HCT116 (cell line): Measurements from ENCODE around the gene MNDA. TPM values are rescaled to one million over a fixed set of nuclear protein-coding genes. Genes with fewer than 3 reads are reported as not detected.

ENCODE experiments used
- ATAC-seq: fragments of 200-7000 bp; cut with Tn5 transposase; 2 replicates; pipeline ENCODE4 v1.9.1; 2020; ENCODE audit warnings: mild to moderate bottlenecking, moderate library complexity
- BruUV-seq: library from RNA; stranded (reverse); fragments of 400-500 nt; replicated peaks from 2 replicates; lab custom pipeline; 2021; lab: Mats Ljungman, UMichigan
- CTCF ChIA-PET: fragments of 300-600 bp; sonication (Branson Sonifier 250); formaldehyde crosslinking; loops from one replicate; lab custom pipeline; 2021; ENCODE audit warnings: antibody characterized with exemption; lab: Charles Lee
- POLR2A ChIA-PET: fragments of 300-600, 350-600 bp; sonication (Branson Sonifier 250); formaldehyde crosslinking; loops from one replicate; lab custom pipeline; 2021; ENCODE audit warnings: antibody characterized with exemption; lab: Charles Lee
- RAD21 ChIA-PET, 2 experiments: fragments of 300-600 bp; sonication (Branson Sonifier 250); formaldehyde crosslinking; loops; one replicate each; lab custom pipeline; 2023; ENCODE audit warnings: low total read pairs in 2 of 2; ENCODE audit not compliant: uncharacterized antibody in 2 of 2, unreplicated experiment in 2 of 2, low non-redundant PET in 1 of 2; lab: Charles Lee
- DNase-seq: peaks from one replicate; pipeline ENCODE4 v3.0.0-alpha.2; 2010; ENCODE audit warnings: low read depth, low spot score
- H2AFZ ChIP-seq: fragments of 200-600 bp; shearing (Covaris generic), sonication (generic); 2 replicates; pipeline ENCODE4 v1.6.1; 2017; ENCODE audit warnings: low read depth, mixed run types, mixed read lengths, antibody characterized with exemption, low read length; ENCODE audit not compliant: poor library complexity, severe bottlenecking
- H3K27ac ChIP-seq: 2 replicates; pipeline ENCODE4 v1.5.1; 2012; ENCODE audit warnings: low read depth, low read length
- H3K27me3 ChIP-seq: fragments of 200-600 bp; sonication (generic); 2 replicates; pipeline ENCODE4 v1.6.1; 2016; ENCODE audit warnings: mixed run types, low read length, mixed read lengths; ENCODE audit not compliant: insufficient read depth
- H3K36me3 ChIP-seq, 2 experiments: fragments of 200-500 bp in 1 of 2; fragments of 200-600 bp in 1 of 2; sonication (Bioruptor generic) in 1 of 2; sonication (generic) in 1 of 2; 2 replicates each; pipeline versions ENCODE4 v1.5.1 to v1.6.1; 2014 to 2016; ENCODE audit warnings: low read length in 2 of 2, inconsistent platforms in 1 of 2, mixed read lengths in 1 of 2, mixed run types in 1 of 2; ENCODE audit not compliant: insufficient read depth in 2 of 2, control insufficient read depth in 1 of 2
- H3K4me1 ChIP-seq, 2 experiments: fragments of 200-600 bp in 1 of 2; sonication (generic) in 1 of 2; 2 replicates each; pipeline versions ENCODE4 v1.5.1 to v1.6.1; 2012 to 2017; ENCODE audit warnings: low read length in 2 of 2, inconsistent platforms in 1 of 2, mild to moderate bottlenecking in 1 of 2, mixed read lengths in 1 of 2, mixed run types in 1 of 2, moderate library complexity in 1 of 2; ENCODE audit not compliant: insufficient read depth in 2 of 2, control insufficient read depth in 1 of 2
- H3K4me2 ChIP-seq: fragments of 200-600 bp; sonication (generic); 2 replicates; pipeline ENCODE4 v1.6.1; 2017; ENCODE audit warnings: mixed run types, low read length, mixed read lengths
- H3K4me3 ChIP-seq, 2 experiments: fragments of 200-600 bp in 1 of 2; sonication (generic) in 1 of 2; replicated peaks in 1 of 2; 2 replicates each; pipeline ENCODE4 v1.5.1; 2011 to 2016; ENCODE audit warnings: low read length in 2 of 2, control low read depth in 1 of 2, low read depth in 1 of 2, mild to moderate bottlenecking in 1 of 2, mixed read lengths in 1 of 2, mixed run types in 1 of 2
- H3K79me2 ChIP-seq: fragments of 200-600 bp; sonication (generic); 2 replicates; pipeline ENCODE4 v1.6.1; 2017; ENCODE audit warnings: mild to moderate bottlenecking, mixed run types, low read length, moderate library complexity, mixed read lengths; ENCODE audit not compliant: insufficient read depth
- H3K9ac ChIP-seq: fragments of 200-600 bp; sonication (generic); 2 replicates; pipeline ENCODE4 v1.6.1; 2016; ENCODE audit warnings: low read length, mixed read lengths
- H3K9me2 ChIP-seq: fragments of 200-600 bp; sonication (generic), shearing (Covaris generic); 2 replicates; pipeline ENCODE4 v1.6.1; 2017; ENCODE audit warnings: mixed run types, mild to moderate bottlenecking, moderate library complexity; ENCODE audit not compliant: insufficient read depth
- H3K9me3 ChIP-seq, 2 experiments: fragments of 200-500 bp in 1 of 2; fragments of 200-600 bp in 1 of 2; sonication (Bioruptor generic) in 1 of 2; sonication (generic) in 1 of 2; 2 replicates each; pipeline ENCODE4 v1.6.1; 2014 to 2017; ENCODE audit warnings: low read length in 2 of 2, mixed read lengths in 2 of 2, inconsistent platforms in 1 of 2, low read depth in 1 of 2, mild to moderate bottlenecking in 1 of 2, mixed run types in 1 of 2, moderate library complexity in 1 of 2; ENCODE audit not compliant: control insufficient read depth in 1 of 2, insufficient read depth in 1 of 2
- H4K20me1 ChIP-seq: fragments of 200-600 bp; sonication (generic), shearing (Covaris generic); 2 replicates; pipeline ENCODE4 v1.6.1; 2017; ENCODE audit warnings: mixed run types, mild to moderate bottlenecking, moderate library complexity; ENCODE audit not compliant: insufficient read depth
- CBX3 ChIP-seq: IDR thresholded peaks from 2 replicates; pipeline ENCODE4 v1.6.1; 2012; ENCODE audit warnings: low read depth
- EZH2 ChIP-seq: fragments of 200-600 bp; sonication (generic); IDR thresholded peaks from 2 replicates; pipeline ENCODE4 v1.6.1; 2017; ENCODE audit warnings: antibody characterized with exemption, mixed run types
- FOSL1 ChIP-seq: IDR thresholded peaks from 2 replicates; pipeline ENCODE4 v1.6.1; 2012; ENCODE audit warnings: low read depth
- MAX ChIP-seq: IDR thresholded peaks from 2 replicates; pipeline ENCODE4 v1.6.1; 2012
- RAD21 ChIP-seq: IDR thresholded peaks from 2 replicates; pipeline ENCODE4 v1.6.1; 2012; ENCODE audit warnings: low read depth, mild to moderate bottlenecking
- SIN3A ChIP-seq: IDR thresholded peaks from 2 replicates; pipeline ENCODE4 v1.6.1; 2012; ENCODE audit warnings: low read depth
- ZBTB33 ChIP-seq: IDR thresholded peaks from 2 replicates; pipeline ENCODE4 v1.6.1; 2011; ENCODE audit warnings: mild to moderate bottlenecking, low read length, moderate library complexity; ENCODE audit not compliant: insufficient replicate concordance; ENCODE audit errors: extremely low read depth
- intact Hi-C: fragments of 100-400 bp; cut with micrococcal nuclease; formaldehyde crosslinking; loops from 2 replicates; pipeline ENCODE4 v1.10.0; 2022
- total RNA-seq: library from RNA; stranded (reverse); gene quantifications from one replicate; pipeline ENCODE4 v1.2.1, GENCODE V29; 2021; ENCODE audit not compliant: unreplicated experiment
- TF ChIP-seq, protein P1 (sequence below): IDR thresholded peaks from 2 replicates; pipeline ENCODE4 v1.6.1; 2012

MNDA gene
- total RNA-seq, 1 experiment from 2014 or later, result not detected

DNA sequence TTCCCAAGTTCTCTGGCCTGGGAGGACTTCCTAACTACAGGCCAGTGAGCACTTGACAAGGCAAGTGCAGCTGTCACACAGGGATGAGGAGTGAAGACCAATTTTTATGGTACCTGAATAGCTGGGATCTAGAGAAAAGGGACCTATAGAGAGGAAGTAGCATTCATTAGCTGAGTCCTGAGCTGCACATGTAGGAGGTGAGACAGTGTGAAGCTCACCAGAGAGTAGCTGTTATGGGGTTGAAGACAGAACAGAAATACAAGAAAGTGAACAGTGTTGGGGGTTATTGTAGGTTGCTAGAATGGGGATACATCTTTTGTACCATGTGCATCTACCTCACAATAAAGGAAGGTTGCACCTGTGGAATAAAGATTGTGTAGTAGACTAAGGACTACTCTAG is 62.5 kb downstream of the MNDA start:
- POLR2A ChIA-PET, result no interaction called here
- no peaks in the 10 kb centered on the region for H3K9me2 ChIP-seq
- no peaks in the 10 kb centered on the region for H3K27me3 ChIP-seq
- CTCF ChIA-PET, result no interaction called here
- no peak overlapping the region for H3K27ac ChIP-seq
- no peak for ATAC-seq
- no peak overlapping the region for H3K9ac ChIP-seq
- no peak overlapping the region for H3K4me2 ChIP-seq
- no peak for DNase-seq
- TF ChIP-seq FOSL1, result no peak
- TF ChIP-seq EZH2, result no peak
- no peak for TF ChIP-seq RAD21
- TF ChIP-seq, all 23 proteins: peak for 0
- no peaks in the 10 kb centered on the region for H3K9me3 ChIP-seq
- no peaks in the 10 kb centered on the region for H4K20me1 ChIP-seq
- no peak overlapping the region for H2AFZ ChIP-seq
- no peaks in the 10 kb centered on the region for H3K36me3 ChIP-seq
- BruUV-seq, result no TSS peak
- no peaks in the 10 kb centered on the region for H3K79me2 ChIP-seq
- H3K4me3 ChIP-seq, result no peak overlapping the region
- RAD21 ChIA-PET, result no interaction called here
- H3K4me1 ChIP-seq, result no peaks in the 10 kb centered on the region
- intact Hi-C loops, result loop anchor here (5.0 kb wide), 1 partner anchor 84 kb away; no protein-coding TSS in a partner anchor

GRCh38 chr1:158898722-158899121 is 67.6 kb downstream of the MNDA start:
- H4K20me1 ChIP-seq, result no peaks in the 10 kb centered on the region
- no peaks in the 10 kb centered on the region for H3K9me3 ChIP-seq
- intact Hi-C loops, result no loop called here
- BruUV-seq, result no TSS peak
- H3K27ac ChIP-seq, result no peak overlapping the region
- ChIA-PET POLR2A (no interaction called here), RAD21 (no interaction called here), CTCF (no interaction called here)
- no peaks in the 10 kb centered on the region for H3K4me1 ChIP-seq
- H3K27me3 ChIP-seq, result no peaks in the 10 kb centered on the region
- H3K9me2 ChIP-seq, result no peaks in the 10 kb centered on the region
- no peak overlapping the region for H2AFZ ChIP-seq
- no peak for TF ChIP-seq SIN3A
- no peak for TF ChIP-seq CBX3
- TF ChIP-seq MAX, result no peak
- TF ChIP-seq ZBTB33, result no peak
- TF ChIP-seq, protein P1, sequence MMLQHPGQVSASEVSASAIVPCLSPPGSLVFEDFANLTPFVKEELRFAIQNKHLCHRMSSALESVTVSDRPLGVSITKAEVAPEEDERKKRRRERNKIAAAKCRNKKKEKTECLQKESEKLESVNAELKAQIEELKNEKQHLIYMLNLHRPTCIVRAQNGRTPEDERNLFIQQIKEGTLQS, result no peak
- no peak for ATAC-seq
- no peaks in the 10 kb centered on the region for H3K36me3 ChIP-seq
- H3K4me3 ChIP-seq, result no peak overlapping the region
- no peak overlapping the region for H3K9ac ChIP-seq
- H3K79me2 ChIP-seq, result no peaks in the 10 kb centered on the region
- no peak overlapping the region for H3K4me2 ChIP-seq
- DNase-seq, result no peak

Other genes starting within 250 kb of the MNDA start
- gene OR10Z1, start 226.1 kb upstream of the MNDA start, total RNA-seq, result not detected
- not detected for gene SPTA1, start 144.6 kb upstream of the MNDA start, total RNA-seq
- gene OR6K2, start 130.7 kb upstream of the MNDA start, total RNA-seq, result not detected
- gene OR6K3, start 110.6 kb upstream of the MNDA start, total RNA-seq, result not detected
- not detected for gene OR6K6, start 76.6 kb upstream of the MNDA start, total RNA-seq
- gene OR6N1, start 59.2 kb upstream of the MNDA start, total RNA-seq, result not detected
- not detected for gene OR6N2, start 50.1 kb upstream of the MNDA start, total RNA-seq
- gene PYHIN1, start 100.2 kb downstream of the MNDA start, total RNA-seq, result not detected
- 1.6 TPM for gene IFI16, start 178.6 kb downstream of the MNDA start, total RNA-seq
- gene AIM2, start 245.4 kb downstream of the MNDA start, total RNA-seq, result not detected